Sigmoid colon (tissue), 7 donors: ENCODE results near the gene RRBP1. TPM values are rescaled to one million over a fixed set of nuclear protein-coding genes. Genes with fewer than 3 reads are reported as not detected.
A peak's percentile ranks its signal among the peaks of the same experiment; 100 is the strongest.

ENCODE experiments used
- DNase-seq: peaks from one replicate; pipeline ENCODE4 v3.0.0-alpha.2; 2019
- H3K27ac ChIP-seq, 4 donors: fragments of 200-600 bp; sonication (generic); one replicate each; pipeline ENCODE4 v1.5.1; 2016 to 2019; ENCODE audit warnings: mild to moderate bottlenecking in 1 of 4
- H3K27me3 ChIP-seq, 3 donors: fragments of 200-600 bp; sonication (generic); one replicate each; pipeline ENCODE4 v1.5.1; 2019; ENCODE audit warnings: mild to moderate bottlenecking in 1 of 3
- H3K36me3 ChIP-seq, 4 donors: fragments of 200-600 bp; sonication (generic); one replicate each; pipeline ENCODE4 v1.5.1; 2016 to 2019
- H3K4me1 ChIP-seq, 4 donors: fragments of 200-600 bp; sonication (generic); one replicate each; pipeline ENCODE4 v1.5.1; 2017 to 2019
- H3K4me3 ChIP-seq, 4 donors: fragments of 200-600 bp; sonication (generic); one replicate each; pipeline ENCODE4 v1.5.1; 2017 to 2019; ENCODE audit warnings: mild to moderate bottlenecking in 2 of 4, moderate library complexity in 1 of 4
- H3K9me3 ChIP-seq, 4 donors: fragments of 200-600 bp in 3 of 4; sonication (generic) in 3 of 4; one replicate each; pipeline versions ENCODE4 v1.5.1 to v1.6.1; 2013 to 2019
- CTCF ChIP-seq, 4 experiments: fragments of 450-650 bp in 3 of 4; fragments of 200-600 bp in 1 of 4; IDR thresholded peaks; one replicate each; pipeline ENCODE4 v1.5.1; 2016 to 2019; ENCODE audit warnings: antibody characterized with exemption in 4 of 4, mild to moderate bottlenecking in 3 of 4, moderate library complexity in 2 of 4
- EP300 ChIP-seq, 4 donors: sonication (generic); formaldehyde crosslinking; IDR thresholded peaks; one replicate each; pipeline ENCODE4 v1.6.1; 2017; ENCODE audit warnings: antibody characterized with exemption in 4 of 4
- POLR2A ChIP-seq, 2 donors: fragments of 450-650 bp; IDR thresholded peaks; one replicate each; pipeline ENCODE4 v1.6.1; 2016; ENCODE audit warnings: antibody characterized with exemption in 2 of 2, mild to moderate bottlenecking in 2 of 2, moderate library complexity in 2 of 2
- POLR2AphosphoS5 ChIP-seq, 4 donors: sonication (generic); formaldehyde crosslinking; IDR thresholded peaks; one replicate each; pipeline ENCODE4 v1.6.1; 2017; ENCODE audit warnings: antibody characterized with exemption in 4 of 4
- WGBS, 2 donors: extraction: QIAGEN DNeasy Blood & Tissue Kit; methylation state at CpG; one replicate each; pipeline ENCODE4 v1.1.7; 2013; 5-methylcytosine and 5-hydroxymethylcytosine counted together
- intact Hi-C: fragments of 100-400 bp; cut with DNase I; formaldehyde crosslinking; loops from one replicate; pipeline ENCODE4 v1.15.1; 2023
- polyA plus RNA-seq, 3 donors: library from polyadenylated mRNA; stranded (reverse); fragments of 200-250 nt; gene quantifications; one replicate each; pipeline ENCODE4 v1.2.3, GENCODE V29; 2013
- total RNA-seq, 4 donors: library from RNA; depleted of rRNA; stranded (reverse); fragments of >200 nt; gene quantifications; one replicate each; pipeline ENCODE4 v1.1.0, GENCODE V29; 2016
- donor health status: healthy with polysubstance abuse.
- donor health status: Bipolar disorder and iron deficiency.
- donor health status: healthy.

Gene RRBP1
- total and polyA plus RNA-seq, 7 donors: 24.6 to 245 (median 35.3) TPM

- DNase-seq: no peak
- Histone ChIP-seq H3K4me1 (peaks cover 0 to 37% (median 19%) of the 10 kb centered on the region in 4 donors), H3K4me3 (no peak overlapping the region), H3K27me3 (no peaks in the 10 kb centered on the region), H3K27ac (no peak overlapping the region), H3K36me3 (peaks cover 0 to 20% (median 0%) of the 10 kb centered on the region in 4 donors), H3K9me3 (no peaks in the 10 kb centered on the region)
- 89 to 92% methylated on average over 7 of the region's 7 CpGs for WGBS, 2 donors
- no peak for TF ChIP-seq POLR2AphosphoS5 (IDR thresholded peaks at IDR 0.05)
- no peak for TF ChIP-seq POLR2A (IDR thresholded peaks at IDR 0.05)
- no peak for TF ChIP-seq CTCF (IDR thresholded peaks at IDR 0.05)
- no peak for TF ChIP-seq EP300 (IDR thresholded peaks at IDR 0.05)
- intact Hi-C loops: no loop called here
These were observed 9.0 kb downstream of the RRBP1 start for GRCh38 chr20:17673084-17673483.

GRCh38 chr20:17671565-17671964 is 10.5 kb downstream of the RRBP1 start:
- TF ChIP-seq POLR2A (IDR thresholded peaks at IDR 0.05) (no peak), CTCF (IDR thresholded peaks at IDR 0.05) (no peak), POLR2AphosphoS5 (IDR thresholded peaks at IDR 0.05) (no peak), EP300 (IDR thresholded peaks at IDR 0.05) (no peak)
- intact Hi-C loops: no loop called here
- Histone ChIP-seq H3K4me3 (no peak overlapping the region), H3K9me3 (no peaks in the 10 kb centered on the region), H3K27ac (peak overlapping the region in 1 of 4 donors; percentile 2), H3K36me3 (peaks cover 0 to 5% (median 0%) of the 10 kb centered on the region in 4 donors), H3K27me3 (no peaks in the 10 kb centered on the region), H3K4me1 (peaks cover 0 to 38% (median 23%) of the 10 kb centered on the region in 4 donors)
- no peak for DNase-seq
- WGBS, 2 donors: 71 to 85% methylated on average over 4 of the region's 4 CpGs

- no peak for TF ChIP-seq POLR2AphosphoS5 (IDR thresholded peaks at IDR 0.05)
- no peak for TF ChIP-seq POLR2A (IDR thresholded peaks at IDR 0.05)
- TF ChIP-seq EP300 (IDR thresholded peaks at IDR 0.05): no peak
- TF ChIP-seq CTCF (IDR thresholded peaks at IDR 0.05): no peak
- WGBS, 2 donors: 59 to 76% methylated on average over 1 of the region's 1 CpG
- no peak for DNase-seq
- Histone ChIP-seq H3K4me3 (no peak overlapping the region), H3K4me1 (peaks cover 0 to 35% (median 20%) of the 10 kb centered on the region in 4 donors), H3K9me3 (no peaks in the 10 kb centered on the region), H3K27me3 (no peaks in the 10 kb centered on the region), H3K27ac (peak overlapping the region in 1 of 4 donors; percentile 2), H3K36me3 (no peaks in the 10 kb centered on the region)
- intact Hi-C loops: no loop called here
These were observed 11.0 kb downstream of the RRBP1 start for GRCh38 chr20:17671011-17671410.

GRCh38 chr20:17669306-17669931 is 12.6 kb downstream of the RRBP1 start:
- Histone ChIP-seq H3K4me3 (no peak overlapping the region), H3K4me1 (peaks cover 0 to 20% (median 5%) of the 10 kb centered on the region in 4 donors)

More at GRCh38 chr20:17669306-17669931, 12.6 kb downstream of the RRBP1 start:
- intact Hi-C loops: no loop called here
- Histone ChIP-seq H3K9me3 (no peaks in the 10 kb centered on the region), H3K27me3 (no peaks in the 10 kb centered on the region), H3K27ac (no peak overlapping the region), H3K36me3 (no peaks in the 10 kb centered on the region)
- DNase-seq: no peak
- WGBS, 2 donors: 88 to 90% methylated on average over 12 of the region's 12 CpGs
- no peak for TF ChIP-seq EP300 (IDR thresholded peaks at IDR 0.05)
- no peak for TF ChIP-seq CTCF (IDR thresholded peaks at IDR 0.05)
- TF ChIP-seq POLR2AphosphoS5 (IDR thresholded peaks at IDR 0.05): no peak
- TF ChIP-seq POLR2A (IDR thresholded peaks at IDR 0.05): no peak
